Midbrain (tissue), 1 donor: ENCODE results near the gene SPTBN5.
"Not testable (repeated sequence)": the region's sequence is repeated elsewhere in the genome, so short reads cannot be mapped to it uniquely, and the experiment has no call there.

Experiments used
- DNase-seq: peaks from one replicate; lab custom pipeline; 2025; lab: John Stamatoyannopoulos, UW

The SPTBN5 gene

GRCh38 chr15:41847206-41847605, 46.6 kb downstream of the SPTBN5 start:
- no peak for DNase-seq

- DNase-seq = no peak
Observed at GRCh38 chr15:41844814-41845213, 49.0 kb downstream of the SPTBN5 start.

- DNase-seq = no peak
Observed at GRCh38 chr15:41843571-41843970, 50.3 kb downstream of the SPTBN5 start.

- no peak for DNase-seq
Observed at GRCh38 chr15:41842229-41842628, 51.6 kb downstream of the SPTBN5 start.

- DNase-seq = no peak
Observed at GRCh38 chr15:41841131-41841530, 52.7 kb downstream of the SPTBN5 start.

GRCh38 chr15:41840673-41841072, 53.2 kb downstream of the SPTBN5 start:
- no peak for DNase-seq

- no peak for DNase-seq
Observed at GRCh38 chr15:41839781-41840491, 53.9 kb downstream of the SPTBN5 start.

- DNase-seq = no peak
Observed at GRCh38 chr15:41838400-41838897, 55.4 kb downstream of the SPTBN5 start, which contains the start of gene PLA2G4B. PLA2G4B (plus strand) TSS chr15:41838847; CDS start chr15:41838914, 67 bp downstream.

GRCh38 chr15:41836713-41837454, 57.0 kb downstream of the SPTBN5 start:
- DNase-seq = no peak

- no peak for DNase-seq
Observed at GRCh38 chr15:41836073-41836472, 57.8 kb downstream of the SPTBN5 start.

- no peak for DNase-seq
Observed at GRCh38 chr15:41834096-41834495, 59.8 kb downstream of the SPTBN5 start.

- no peak for DNase-seq
Observed at GRCh38 chr15:41832875-41833274, 61.0 kb downstream of the SPTBN5 start.

- DNase-seq = no peak
Observed at GRCh38 chr15:41832208-41832607, 61.6 kb downstream of the SPTBN5 start.

- DNase-seq = not testable (repeated sequence)
Observed at GRCh38 chr15:41831291-41831690, 62.6 kb downstream of the SPTBN5 start.

- DNase-seq = no peak
Observed at GRCh38 chr15:41829959-41830646, 63.8 kb downstream of the SPTBN5 start.

GRCh38 chr15:41828807-41829141, 65.1 kb downstream of the SPTBN5 start:
- DNase-seq = no peak

- peak; percentile 93 for DNase-seq
Observed at GRCh38 chr15:41827880-41828806, 65.7 kb downstream of the SPTBN5 start, which contains the start of gene JMJD7. JMJD7 (plus strand) TSS chr15:41828092; CDS start chr15:41828125, 33 bp downstream.

- DNase-seq = no peak
Observed at GRCh38 chr15:41827290-41827879, 66.5 kb downstream of the SPTBN5 start.

- no peak for DNase-seq
Observed at GRCh38 chr15:41825572-41826535, 68.0 kb downstream of the SPTBN5 start.

- no peak for DNase-seq
Observed at GRCh38 chr15:41825145-41825544, 68.7 kb downstream of the SPTBN5 start.
